Measurements from ENCODE around the gene B3GNT8. TPM values are rescaled to one million over a fixed set of nuclear protein-coding genes. Genes with fewer than 3 reads are reported as not detected.
"Not testable (repeated sequence)": the region's sequence is repeated elsewhere in the genome, so short reads cannot be mapped to it uniquely, and the experiment has no call there.

B3GNT8 gene
- total RNA-seq, 2 donors from 2014 or later, result 3.4 to 4.8 TPM

DNA sequence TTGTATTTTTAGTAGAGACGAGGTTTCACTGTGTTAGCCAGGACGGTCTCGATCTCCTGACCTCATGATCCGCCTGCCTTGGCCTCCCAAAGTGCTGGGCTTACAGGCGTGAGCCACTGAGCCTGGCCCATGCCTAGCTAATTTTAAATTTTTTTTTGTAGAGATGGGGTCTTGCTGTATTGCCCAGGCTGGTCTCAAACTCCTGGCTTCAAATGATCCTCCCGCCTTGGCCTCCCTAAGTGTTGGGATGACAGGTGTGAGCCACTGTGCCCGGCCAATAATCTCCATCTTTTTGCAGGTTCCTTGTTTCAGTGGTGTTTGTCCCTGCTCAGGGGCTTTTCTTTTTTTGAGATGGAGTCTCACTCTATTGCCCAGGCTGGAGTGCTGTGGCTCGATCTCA, 45.6 kb downstream of the B3GNT8 start:
- peak overlapping the region; percentile 53 for H3K27ac Mint-ChIP-seq
- H3K27me3 Mint-ChIP-seq; H3K9me3 ChIP-seq (ENCODE audit: control insufficient read depth, low read length, poor library complexity, severe bottlenecking); H3K4me3 Mint-ChIP-seq; H3K36me3 Mint-ChIP-seq (ENCODE audit: low read depth); H3K4me1 Mint-ChIP-seq; DNase-seq; ATAC-seq: not testable (repeated sequence)

DNA sequence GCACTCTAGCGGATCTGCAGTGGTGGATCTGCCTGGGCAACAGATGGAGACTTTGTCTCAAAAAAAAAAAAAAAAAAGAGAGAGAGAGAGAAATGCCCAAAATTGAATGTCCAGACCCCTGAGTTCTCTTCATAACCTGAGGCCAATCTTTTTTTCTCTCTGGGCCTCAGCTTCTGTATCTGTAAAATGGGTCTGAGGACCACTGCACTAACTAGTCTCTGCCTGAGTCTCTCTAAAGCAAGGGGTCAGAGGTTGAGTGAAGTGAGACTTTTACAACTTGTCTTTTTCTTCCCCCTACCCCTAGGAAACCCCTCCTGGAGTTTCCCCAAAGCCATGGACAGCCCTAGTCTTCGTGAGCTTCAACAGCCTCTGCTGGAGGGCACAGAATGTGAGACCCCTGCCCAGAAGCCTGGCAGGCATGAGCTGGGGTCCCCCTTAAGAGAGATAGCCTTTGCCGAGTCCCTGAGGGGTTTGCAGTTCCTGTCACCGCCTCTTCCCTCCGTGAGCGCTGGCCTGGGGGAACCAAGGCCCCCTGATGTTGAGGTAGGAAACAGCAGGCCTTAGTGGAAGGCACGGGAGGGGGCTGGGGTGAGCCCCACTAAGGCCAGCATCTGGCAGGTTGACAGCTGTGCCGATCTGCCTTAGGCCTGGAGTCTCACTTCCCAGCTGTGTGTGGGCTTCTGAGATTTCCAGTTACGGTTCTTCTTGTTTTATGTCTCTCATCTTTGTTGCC, 49.0 kb downstream of the B3GNT8 start:
- ATAC-seq (peak; percentile 53), DNase-seq (no peak)
- H3K27ac Mint-ChIP-seq, result no peak overlapping the region
- no peaks in the 10 kb centered on the region for H3K9me3 ChIP-seq (ENCODE audit: control insufficient read depth, low read length, poor library complexity, severe bottlenecking)
- no peaks in the 10 kb centered on the region for H3K36me3 Mint-ChIP-seq (ENCODE audit: low read depth)
- H3K4me3 Mint-ChIP-seq, result no peak overlapping the region
- H3K27me3 Mint-ChIP-seq, result no peaks in the 10 kb centered on the region
- H3K4me1 Mint-ChIP-seq, result peaks cover 11% of the 10 kb centered on the region

DNA sequence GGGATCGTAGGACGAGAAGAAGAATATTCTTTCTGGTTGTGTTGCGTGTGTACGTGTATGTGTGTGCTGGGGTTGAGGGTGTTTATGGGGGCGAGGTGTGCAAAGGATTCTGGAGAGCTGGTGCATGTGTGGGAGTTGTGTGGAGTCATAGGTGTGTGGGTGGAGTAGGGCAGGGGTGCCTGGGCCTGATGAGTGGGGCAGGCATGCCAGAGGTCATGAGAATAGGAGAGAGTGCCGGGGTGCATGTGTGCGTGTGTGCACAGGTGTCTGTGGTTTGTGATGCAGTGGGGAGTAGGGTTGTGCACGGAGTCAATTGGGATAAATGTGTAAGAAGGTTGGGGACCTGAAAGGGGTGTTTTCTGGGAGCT, 50.2 kb downstream of the B3GNT8 start:
- H3K4me1 Mint-ChIP-seq, result peaks cover 11% of the 10 kb centered on the region
- ATAC-seq (peak; percentile 51), DNase-seq (no peak)
- H3K27ac Mint-ChIP-seq, result peak overlapping the region; percentile 84
- H3K4me3 Mint-ChIP-seq, result peak overlapping the region; percentile 91
- no peaks in the 10 kb centered on the region for H3K36me3 Mint-ChIP-seq (ENCODE audit: low read depth)
- no peaks in the 10 kb centered on the region for H3K27me3 Mint-ChIP-seq
- H3K9me3 ChIP-seq (ENCODE audit: control insufficient read depth, low read length, poor library complexity, severe bottlenecking), result no peaks in the 10 kb centered on the region

DNA sequence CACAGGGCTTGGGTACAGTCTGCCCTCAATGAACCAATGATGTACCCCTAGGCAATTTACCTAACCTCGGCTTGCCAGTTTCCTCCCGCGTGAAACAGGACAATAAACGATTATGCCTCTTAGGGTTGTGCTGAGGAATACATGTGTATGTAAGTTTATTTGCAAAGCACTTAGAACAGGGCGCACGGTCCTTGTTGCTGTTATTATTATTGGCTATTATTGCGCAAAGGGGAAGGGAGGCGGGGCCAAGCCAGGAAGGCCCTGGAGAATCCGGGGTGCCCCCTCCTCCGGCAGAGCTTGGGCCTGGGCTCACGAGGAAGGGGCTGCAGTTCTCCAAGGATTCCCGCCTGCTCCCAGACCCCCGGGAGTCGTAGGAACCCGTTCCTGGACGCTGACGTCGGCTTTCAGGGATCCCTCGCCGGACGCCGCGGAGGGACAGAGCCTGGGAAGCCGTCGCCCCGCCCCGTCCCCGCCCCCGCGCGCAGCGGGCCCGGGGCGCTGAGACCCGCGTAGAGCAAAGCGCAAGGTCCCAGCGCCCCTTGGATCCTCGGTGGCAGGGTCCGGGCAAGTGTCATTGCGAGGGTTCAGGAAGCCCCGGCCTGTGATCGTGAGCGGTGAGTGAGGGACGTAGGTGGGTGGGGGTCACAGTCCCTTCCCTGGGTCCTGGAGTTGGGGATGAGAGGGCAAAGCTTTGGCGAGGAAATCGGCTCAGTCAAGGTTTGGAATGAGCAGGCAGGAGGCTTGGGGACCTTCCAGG, 50.8 kb downstream of the B3GNT8 start, which contains the start of gene TMEM91:
Gene TMEM91 (plus strand): TSS at position 293 of the 757 bp plus-strand sequence. CDS start 1,777 bp downstream, outside the sequence.
- no peaks in the 10 kb centered on the region for H3K36me3 Mint-ChIP-seq (ENCODE audit: low read depth)
- H3K4me3 Mint-ChIP-seq, result peak within 1 kb of the TSS; percentile 91
- H3K4me1 Mint-ChIP-seq, result peaks cover 12% of the 10 kb centered on the region
- peak; percentile 65 for ATAC-seq
- peak within 1 kb of the TSS; percentile 84 for H3K27ac Mint-ChIP-seq
- H3K9me3 ChIP-seq (ENCODE audit: control insufficient read depth, low read length, poor library complexity, severe bottlenecking), result no peaks in the 10 kb centered on the region
- no peaks in the 10 kb centered on the region for H3K27me3 Mint-ChIP-seq
- DNase-seq, result no peak

Other genes with a start within 250 kb of the B3GNT8 start
- 1 to 10 TPM in 1 of 2 donors, under 1 TPM in 1; 0.75 to 1.1 TPM for gene CYP2S1, start 234.2 kb downstream of the B3GNT8 start, total RNA-seq
- under 1 TPM; 0.22 to 0.44 TPM for gene AXL, start 208.2 kb downstream of the B3GNT8 start, total RNA-seq
- 100 to 1,000 TPM; 316 to 329 TPM for gene HNRNPUL1, start 163.0 kb downstream of the B3GNT8 start, total RNA-seq
- 10 to 100 TPM; 34.7 to 35.4 TPM for gene CCDC97, start 117.2 kb downstream of the B3GNT8 start, total RNA-seq
- 100 to 1,000 TPM; 408 to 431 TPM for gene TGFB1, start 73.5 kb downstream of the B3GNT8 start, total RNA-seq
- 10 to 100 TPM; 37.1 to 41.4 TPM for gene B9D2, start 63.2 kb downstream of the B3GNT8 start, total RNA-seq
- gene TMEM91, start 50.8 kb downstream of the B3GNT8 start, total RNA-seq, result 10 to 100 TPM in 1 of 2 donors, 1 to 10 TPM in 1; 6.9 to 35.0 TPM
- 10 to 100 TPM; 12.0 to 13.0 TPM for gene EXOSC5, start 30.0 kb downstream of the B3GNT8 start, total RNA-seq
- 10 to 100 TPM; 13.2 to 14.7 TPM for gene BCKDHA, start 29.6 kb downstream of the B3GNT8 start, total RNA-seq
- gene DMAC2, start 12.5 kb upstream of the B3GNT8 start, total RNA-seq, result 10 to 100 TPM; 24.1 to 27.9 TPM
- not detected for gene ERICH4, start 15.8 kb upstream of the B3GNT8 start, total RNA-seq
- gene CEACAM21, start 148.8 kb upstream of the B3GNT8 start, total RNA-seq, result 10 to 100 TPM; 40.5 to 44.4 TPM
- under 1 TPM; 0.31 to 0.92 TPM for gene CEACAM4, start 199.7 kb upstream of the B3GNT8 start, total RNA-seq